Lung (tissue), 12 donors: Measurements from ENCODE around the gene DHX30. TPM values are rescaled to one million over a fixed set of nuclear protein-coding genes. Genes with fewer than 3 reads are reported as not detected.

Experiments used
- ATAC-seq: fragments of 200-7000 bp; cut with Tn5 transposase; one replicate; pipeline ENCODE4 v1.9.1; 2020; ENCODE audit warnings: moderate number of reproducible peaks; ENCODE audit not compliant: insufficient read depth, low FRiP score
- DNase-seq, 3 donors: peaks; one replicate each; pipeline ENCODE4 v3.0.0-alpha.2; 2013 to 2017
- H3K27ac ChIP-seq, 2 donors: one replicate each; pipeline ENCODE4 v1.5.1; 2013; ENCODE audit warnings: mild to moderate bottlenecking in 2 of 2, moderate library complexity in 2 of 2, control low read depth in 1 of 2, inconsistent platforms in 1 of 2, low read depth in 1 of 2, low read length in 1 of 2
- H3K27me3 ChIP-seq, 3 donors: one replicate each; pipeline ENCODE4 v1.5.1; 2013; ENCODE audit warnings: low read length in 2 of 3; ENCODE audit not compliant: control insufficient read depth in 3 of 3, insufficient read depth in 3 of 3
- H3K36me3 ChIP-seq, 4 donors: one replicate each; pipeline ENCODE4 v1.5.1; 2013; ENCODE audit warnings: low read length in 4 of 4, mild to moderate bottlenecking in 1 of 4, moderate library complexity in 1 of 4; ENCODE audit not compliant: control insufficient read depth in 4 of 4, insufficient read depth in 4 of 4
- H3K4me1 ChIP-seq, 5 donors: one replicate each; pipeline ENCODE4 v1.5.1; 2013; ENCODE audit warnings: low read length in 5 of 5, mild to moderate bottlenecking in 2 of 5, moderate library complexity in 1 of 5; ENCODE audit not compliant: control insufficient read depth in 5 of 5, insufficient read depth in 5 of 5
- H3K4me3 ChIP-seq: one replicate; pipeline ENCODE4 v1.5.1; 2013; ENCODE audit warnings: mild to moderate bottlenecking, control low read depth, moderate library complexity
- H3K9ac ChIP-seq, 2 donors: one replicate each; pipeline ENCODE4 v1.5.1; 2013; ENCODE audit warnings: low read length in 2 of 2, control low read depth in 1 of 2; ENCODE audit not compliant: insufficient read depth in 1 of 2
- H3K9me3 ChIP-seq, 4 donors: one replicate each; pipeline ENCODE4 v1.5.1; 2013; ENCODE audit warnings: low read length in 3 of 4, mild to moderate bottlenecking in 1 of 4, moderate library complexity in 1 of 4; ENCODE audit not compliant: control insufficient read depth in 4 of 4, insufficient read depth in 3 of 4
- CTCF ChIP-seq: IDR thresholded peaks from 2 replicates; pipeline ENCODE4 v1.5.1; 2012; ENCODE audit warnings: mild to moderate bottlenecking; ENCODE audit errors: control extremely low read depth, extremely low read depth
- WGBS, 2 donors: extraction: QIAGEN DNeasy Blood & Tissue Kit; methylation state at CpG; one replicate each; pipeline ENCODE4 v1.1.7; 2013; 5-methylcytosine and 5-hydroxymethylcytosine counted together
- polyA plus RNA-seq, 2 donors: library from polyadenylated mRNA; stranded (reverse); fragments of 200-250 nt; gene quantifications; one replicate each; pipeline ENCODE4 v1.2.1, GENCODE V29; 2013
- total RNA-seq, 2 donors: library from RNA; depleted of rRNA in 1 of 2; stranded (reverse); fragments of >200 nt in 1 of 2; gene quantifications; one replicate each; pipeline ENCODE4 v1.2.1, GENCODE V29; 2014 to 2021
- donor health status: control.
- donor health status: control.
- donor health status: Bipolar disorder and iron deficiency.
- donor health status: healthy.
- donor health status: DM: yes; HTN: yes; CAD: no.

The DHX30 gene
- total and polyA plus RNA-seq, 4 donors, result 42.2 to 65.9 (median 53.8) TPM

GRCh38 chr3:47847260-47847659, 44.3 kb downstream of the DHX30 start:
- Histone ChIP-seq H3K27ac (no peak overlapping the region), H3K27me3 (no peaks in the 10 kb centered on the region), H3K36me3 (peaks cover 12 to 86% (median 43%) of the 10 kb centered on the region in 4 donors), H3K4me3 (no peak overlapping the region), H3K4me1 (no peaks in the 10 kb centered on the region), H3K9ac (no peak overlapping the region), H3K9me3 (no peaks in the 10 kb centered on the region)
- ATAC-seq (no peak), DNase-seq (no peak)
- no peak for TF ChIP-seq CTCF
- WGBS, 2 donors, result 89 to 93% methylated on average over 11 of the region's 11 CpGs

- no peak overlapping the region for H3K27ac ChIP-seq
- DNase-seq (no peak), ATAC-seq (no peak)
- H3K36me3 ChIP-seq, result peaks cover 11 to 88% (median 40%) of the 10 kb centered on the region in 4 donors
- no peaks in the 10 kb centered on the region for H3K27me3 ChIP-seq
- H3K9me3 ChIP-seq, result no peaks in the 10 kb centered on the region
- 96 to 97% methylated on average over 22 to 23 of the region's 23 CpGs for WGBS, 2 donors
- no peak for TF ChIP-seq CTCF
- H3K9ac ChIP-seq, result no peak overlapping the region
- H3K4me1 ChIP-seq, result no peaks in the 10 kb centered on the region
- H3K4me3 ChIP-seq, result no peak overlapping the region
Measured at GRCh38 chr3:47847801-47848518, 45.0 kb downstream of the DHX30 start.

- no peak for ATAC-seq
- Histone ChIP-seq H3K36me3 (peaks cover 6 to 88% (median 37%) of the 10 kb centered on the region in 4 donors), H3K4me3 (no peak overlapping the region), H3K27ac (no peak overlapping the region), H3K9ac (no peak overlapping the region), H3K4me1 (no peaks in the 10 kb centered on the region), H3K9me3 (no peaks in the 10 kb centered on the region), H3K27me3 (no peaks in the 10 kb centered on the region)
- WGBS, 2 donors, result 89 to 94% methylated on average over 22 to 23 of the region's 23 CpGs
- peak in 1 of 3 donors; percentile 2 for DNase-seq
- no peak for TF ChIP-seq CTCF
Measured at GRCh38 chr3:47848599-47849117, 45.7 kb downstream of the DHX30 start.
